LoVo (cell line): ENCODE results near the gene NACC1.

Experiments used
- DNase-seq: peaks from one replicate; pipeline ENCODE4 v3.0.0-alpha.2; 2016; ENCODE audit warnings: low spot score

The NACC1 gene

DNA sequence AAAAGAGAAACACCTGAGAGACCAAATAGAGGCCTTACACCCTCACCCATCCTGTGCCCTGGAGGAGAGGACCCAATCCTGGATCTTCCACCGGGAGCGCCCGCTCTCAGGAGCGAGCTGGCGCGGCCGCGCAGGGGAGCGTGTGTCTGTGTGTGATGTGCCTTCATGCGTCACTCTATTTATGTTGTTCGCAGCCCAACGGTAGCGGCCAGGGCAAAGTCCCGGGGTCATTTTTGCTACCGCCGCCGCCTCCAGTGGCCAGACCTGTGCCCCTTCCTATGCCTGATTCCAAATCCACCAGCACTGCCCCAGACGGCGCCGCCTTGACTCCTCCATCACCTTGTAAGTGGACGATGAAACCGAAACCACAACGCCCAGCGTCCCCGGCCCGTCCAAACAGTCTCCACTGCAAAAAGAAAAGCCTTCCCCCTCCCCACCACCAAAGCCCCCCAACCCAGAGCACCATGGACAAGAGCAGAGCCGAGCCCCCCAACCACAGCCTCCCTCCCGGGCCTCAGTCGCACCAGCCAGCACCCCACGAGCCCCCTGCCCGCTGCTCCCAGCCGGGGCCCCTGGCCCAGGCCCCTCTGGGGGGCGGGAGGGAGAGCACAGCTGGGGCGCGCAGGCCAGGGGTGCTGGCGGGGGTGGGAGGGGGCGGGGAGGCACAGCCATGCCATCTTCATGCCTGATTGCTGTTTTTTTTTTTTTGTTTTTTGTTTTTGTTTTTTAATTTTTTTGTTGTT is 30.1 kb upstream of the NACC1 start:
- DNase-seq: no peak

GRCh38 chr19:13089139-13089856 is 28.8 kb upstream of the NACC1 start:
- DNase-seq: no peak

- no peak for DNase-seq
Observed at GRCh38 chr19:13089857-13090507, 28.1 kb upstream of the NACC1 start.

DNA sequence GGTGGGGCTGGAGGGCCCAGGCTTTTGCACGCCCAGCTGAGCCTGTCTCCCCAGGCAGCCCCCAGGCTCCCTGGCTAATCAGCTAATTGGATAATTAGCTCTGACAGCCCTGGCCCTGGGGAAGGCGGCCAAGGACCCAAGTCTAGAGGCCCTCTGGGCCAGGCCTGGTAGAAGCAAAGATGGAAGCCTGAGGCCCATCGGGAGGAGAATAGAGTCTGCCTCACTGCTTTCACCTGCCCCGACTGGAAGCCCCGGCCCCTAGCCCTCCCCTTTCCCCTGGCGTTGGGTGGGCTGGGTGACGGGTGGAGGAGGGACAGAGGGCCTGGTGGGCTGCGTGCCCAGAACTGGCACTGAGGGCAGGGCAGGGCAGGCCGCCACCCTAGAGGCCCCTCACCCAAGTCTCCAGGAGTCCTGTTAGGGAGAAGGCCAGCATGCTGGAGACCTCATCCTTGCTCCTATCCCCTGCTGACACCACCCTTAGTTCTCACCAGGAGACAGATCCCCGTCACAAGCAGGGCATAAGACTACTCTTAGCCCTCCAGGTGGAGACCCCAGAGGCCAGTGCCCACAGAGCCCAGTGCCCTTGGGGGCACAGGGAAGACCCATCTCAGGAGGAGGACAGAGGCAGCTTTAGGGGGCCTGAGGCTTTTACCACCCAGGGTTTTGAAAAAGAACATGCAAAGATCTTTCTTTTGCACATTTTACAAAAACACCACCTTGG is 27.4 kb upstream of the NACC1 start:
- no peak for DNase-seq

- DNase-seq: no peak
Observed at GRCh38 chr19:13091400-13092157, 26.5 kb upstream of the NACC1 start.

DNA sequence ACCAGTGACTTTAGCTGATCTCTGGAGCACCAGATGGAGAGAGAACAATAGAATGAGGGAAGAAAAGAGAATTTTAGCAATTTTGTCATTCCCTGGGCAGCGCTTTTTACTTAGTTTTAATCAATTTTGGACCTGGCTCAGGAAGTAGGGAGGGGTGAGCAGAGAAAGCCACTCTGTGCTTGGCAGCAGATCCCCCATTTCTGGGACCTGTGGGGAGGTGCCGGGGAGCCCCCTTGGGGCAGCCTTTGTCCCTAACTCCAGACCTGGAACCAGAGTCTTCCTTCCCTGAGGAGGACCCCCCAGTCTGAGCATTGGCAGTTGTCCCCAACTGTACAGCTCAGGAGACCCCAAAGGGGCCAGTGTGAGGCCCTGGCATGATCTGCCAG is 25.9 kb upstream of the NACC1 start:
- DNase-seq: no peak

- DNase-seq: no peak
Observed at GRCh38 chr19:13092606-13093235, 25.3 kb upstream of the NACC1 start.

DNA sequence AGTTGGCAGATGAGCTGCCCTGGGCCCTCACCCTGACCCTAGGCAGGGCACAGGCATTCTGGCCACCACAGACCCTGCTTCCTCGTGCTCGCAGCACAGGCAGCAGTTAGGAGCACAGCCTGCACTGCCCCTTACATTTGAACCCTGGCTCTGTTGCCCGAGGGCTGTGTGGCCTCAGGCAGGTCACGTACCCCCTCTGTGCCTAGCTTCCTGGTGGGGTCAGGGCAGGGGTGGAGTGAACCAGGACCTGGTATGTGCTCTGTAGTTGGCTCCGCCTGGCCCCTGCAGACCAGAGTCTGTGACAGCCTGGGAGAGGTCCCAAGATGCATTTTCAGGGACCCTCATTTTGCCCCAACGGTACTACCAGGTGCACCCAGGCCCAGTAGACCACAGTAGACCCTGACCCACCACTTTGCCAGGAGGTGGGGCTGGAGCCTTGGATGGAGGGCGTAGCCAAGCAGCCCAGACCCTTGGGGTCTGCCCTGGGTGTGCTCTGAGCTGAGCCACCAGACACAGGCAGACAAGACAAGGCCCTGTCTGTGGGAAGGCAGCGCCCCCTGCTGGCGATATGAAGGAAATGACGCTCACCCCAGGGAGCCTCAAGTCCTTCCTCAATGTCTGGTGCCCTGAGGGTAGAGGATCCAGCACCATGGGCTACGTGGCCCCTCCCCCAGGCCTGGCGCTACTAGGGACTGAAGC is 24.5 kb upstream of the NACC1 start:
- peak; percentile 72 for DNase-seq

DNA sequence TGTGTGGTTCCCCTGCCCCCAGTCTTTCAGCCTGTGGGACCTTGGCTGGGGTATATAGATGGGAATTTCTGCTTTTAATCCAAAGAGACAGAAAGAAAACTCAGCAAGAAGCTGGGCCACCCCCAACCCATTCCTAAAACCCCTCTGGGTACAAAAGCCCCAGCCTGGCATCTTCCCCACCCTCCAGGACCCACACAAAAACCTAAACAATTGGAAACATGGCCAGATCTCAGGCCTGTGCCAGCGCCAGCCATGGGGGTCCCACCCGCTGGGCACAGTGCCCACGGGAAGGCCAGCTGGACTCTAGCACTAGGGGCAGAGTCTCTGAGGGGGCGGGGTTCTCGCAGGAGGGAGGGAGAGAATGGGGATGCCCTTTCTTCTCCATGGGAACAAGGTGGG is 24.0 kb upstream of the NACC1 start:
- DNase-seq: no peak

- DNase-seq: no peak
Observed at GRCh38 chr19:13094771-13095392, 23.2 kb upstream of the NACC1 start.

DNA sequence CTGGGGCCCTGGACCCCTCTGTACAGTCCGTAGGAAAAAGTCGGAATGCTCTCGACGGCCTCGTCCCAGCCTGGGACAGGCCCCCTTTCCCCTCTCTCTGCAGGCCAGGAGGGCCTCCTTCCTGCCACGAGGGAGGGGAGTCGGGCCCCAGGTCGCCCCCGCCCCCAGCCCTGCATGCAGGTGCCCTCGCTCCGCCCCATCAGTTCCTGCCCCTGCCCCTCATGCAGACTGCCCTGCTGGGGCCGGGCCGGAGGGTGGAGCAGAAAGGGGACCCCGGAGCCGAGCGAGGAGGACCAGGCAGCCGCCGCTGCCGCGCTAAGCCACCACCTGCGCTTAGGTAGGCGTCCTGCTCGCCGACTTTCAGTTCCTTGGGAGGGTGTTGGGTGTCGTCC is 22.7 kb upstream of the NACC1 start:
- DNase-seq: no peak

GRCh38 chr19:13095934-13096927 is 21.8 kb upstream of the NACC1 start:
- DNase-seq: no peak

DNA sequence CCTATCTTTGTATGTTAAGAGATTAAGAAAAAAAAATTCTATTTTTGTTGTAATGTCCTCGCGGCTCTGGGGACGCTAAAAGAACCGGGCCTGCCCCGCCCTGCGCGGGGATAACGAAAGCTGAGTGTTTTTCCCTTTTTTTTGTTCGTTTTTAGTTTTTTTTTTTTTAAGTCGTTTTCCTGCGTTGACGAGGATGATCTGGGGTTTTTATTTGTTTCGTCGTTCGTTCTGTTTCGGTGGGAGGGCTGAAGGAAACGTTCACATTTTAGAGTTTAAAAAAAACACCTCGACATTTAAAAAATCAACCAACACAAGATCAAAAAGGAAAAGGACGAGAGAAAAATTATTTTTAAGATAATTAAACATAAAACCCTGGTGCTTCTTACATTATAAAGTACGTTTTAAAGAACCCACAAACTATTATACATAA is 21.0 kb upstream of the NACC1 start:
- DNase-seq: no peak

DNA sequence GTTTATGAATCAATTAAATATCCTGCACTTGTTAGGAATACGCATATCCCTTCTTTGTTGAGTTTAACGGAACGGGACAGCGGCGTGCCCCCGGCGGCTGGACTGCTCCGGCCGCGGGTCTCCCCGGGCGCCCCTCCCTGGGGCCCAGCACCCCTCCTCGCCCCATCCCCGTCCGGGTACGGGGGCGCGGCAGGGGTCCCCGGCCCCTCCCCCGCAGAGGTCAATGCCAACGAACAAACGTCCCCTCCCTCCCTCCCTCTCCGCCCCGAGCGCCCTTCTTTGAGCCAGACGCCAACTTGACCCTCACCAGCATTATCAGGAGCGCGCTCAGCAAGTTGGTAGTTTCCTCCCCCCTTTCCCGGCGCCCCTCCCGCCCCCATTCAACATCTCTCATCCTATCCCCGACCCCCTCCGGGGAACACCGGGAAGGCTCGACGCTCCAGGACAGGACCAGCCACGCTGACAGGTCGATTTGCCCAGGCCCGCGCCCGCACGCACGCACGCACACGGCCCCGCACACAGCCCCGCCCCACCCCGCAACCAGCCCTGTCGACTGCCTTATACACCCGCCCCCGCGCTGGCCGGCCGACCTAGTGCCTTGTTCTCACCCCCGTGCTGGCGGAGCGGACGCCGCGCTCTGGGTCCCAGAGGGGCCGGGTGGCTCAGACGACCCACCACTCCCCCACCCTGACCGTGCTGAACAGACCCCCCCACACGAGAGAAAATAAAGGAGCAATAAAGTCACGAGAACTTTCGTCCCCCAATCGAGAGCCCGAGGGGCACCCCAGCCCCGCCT is 20.4 kb upstream of the NACC1 start:
- DNase-seq: no peak

DNA sequence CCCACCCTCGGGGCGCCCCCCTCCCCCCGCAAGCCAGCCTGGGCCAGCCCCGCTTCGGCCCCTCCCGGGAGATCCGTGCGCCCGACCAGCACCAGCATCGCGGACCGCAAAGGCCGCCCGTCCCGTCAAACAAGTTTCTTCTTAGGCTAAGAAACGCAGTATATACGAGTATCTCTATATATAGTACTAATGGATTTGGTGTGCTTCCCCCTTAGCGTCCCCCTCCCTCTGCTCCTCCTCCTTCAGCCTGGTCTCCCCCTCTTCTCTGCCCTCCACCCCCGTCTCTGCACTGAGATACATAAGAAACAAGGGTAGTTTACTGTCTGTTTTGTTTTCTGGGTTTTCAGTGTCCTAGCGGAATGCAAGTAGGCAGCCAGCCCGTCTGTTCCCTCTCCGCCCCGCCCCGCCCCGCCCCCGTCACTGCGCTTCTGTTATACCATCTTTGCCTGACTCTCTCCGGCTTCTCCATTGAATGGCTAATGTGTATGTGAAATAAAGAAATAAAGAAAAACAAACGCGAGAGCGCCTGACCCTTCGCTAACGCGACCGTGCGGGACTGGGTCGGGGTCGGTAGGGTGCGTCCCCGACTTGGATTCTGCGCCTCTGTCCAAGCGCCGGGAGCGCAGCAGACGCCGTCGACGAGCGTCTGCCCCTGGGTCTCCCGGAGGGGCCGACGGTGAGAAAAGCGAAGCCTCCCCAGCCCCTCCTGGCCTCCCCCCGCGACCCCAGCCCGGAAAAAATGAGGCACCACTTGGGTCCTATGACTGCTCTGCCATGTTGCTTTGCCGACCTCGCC is 19.6 kb upstream of the NACC1 start:
- DNase-seq: no peak

DNA sequence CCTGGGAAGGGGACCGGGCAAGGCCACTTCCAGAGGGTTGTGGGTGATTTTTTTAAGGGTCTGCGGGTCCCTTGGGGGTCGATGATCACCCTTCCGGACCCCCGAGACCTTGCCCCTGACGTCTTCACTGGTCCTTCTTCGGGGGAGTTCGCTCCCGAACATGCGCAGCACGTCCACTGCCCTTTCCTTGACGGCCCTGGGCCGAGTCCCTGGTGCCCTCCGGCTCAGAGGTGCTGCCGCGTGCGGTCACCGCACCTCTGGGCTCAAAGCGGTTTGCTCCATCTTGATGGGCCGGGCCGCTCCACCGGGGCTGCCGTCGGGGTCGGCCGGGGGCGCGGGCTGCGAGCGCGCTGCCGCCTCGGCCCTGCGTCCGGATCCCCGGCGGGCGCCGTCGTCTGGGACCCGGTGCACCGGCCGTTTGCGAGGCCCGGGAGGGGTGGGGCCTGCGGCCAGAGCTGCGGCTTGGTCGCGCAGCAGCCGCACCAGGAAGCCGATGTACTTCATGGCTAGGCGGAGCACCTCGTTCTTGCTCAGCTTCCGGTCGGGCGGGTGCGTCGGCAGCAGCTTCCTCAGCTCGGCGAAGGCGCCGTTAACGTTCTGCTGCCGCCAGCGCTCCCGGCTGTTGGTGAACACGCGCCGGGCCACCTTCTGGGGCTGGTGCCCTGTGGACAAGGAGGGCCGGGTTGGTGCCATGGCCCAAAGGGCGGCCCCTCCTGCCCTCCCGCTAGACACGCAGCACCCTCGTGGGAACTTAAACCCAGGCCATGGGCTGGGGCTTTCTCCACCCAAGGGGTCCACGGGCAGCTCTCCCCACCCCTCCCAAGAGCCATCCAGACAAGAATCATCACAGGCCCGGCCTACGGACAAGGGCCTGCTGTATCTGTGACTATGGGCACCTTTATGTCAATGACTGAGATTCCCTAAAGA is 18.7 kb upstream of the NACC1 start:
- peak; percentile 31 for DNase-seq
